Fibroblast of lung (primary cell): ENCODE results near the gene USP15.

Experiments
- CTCF ChIP-seq, 2 donors: IDR thresholded peaks in 1 of 2; conservative IDR thresholded peaks in 1 of 2; 1 replicate in 1 of 2; 2 replicates in 1 of 2; pipeline ENCODE4 v1.5.1; 2011 to 2012; ENCODE audit warnings: low read length in 2 of 2, control low read depth in 1 of 2, inconsistent platforms in 1 of 2, low read depth in 1 of 2, mild to moderate bottlenecking in 1 of 2
- EZH2 ChIP-seq: IDR thresholded peaks from 2 replicates; pipeline ENCODE4 v1.5.1; 2012; ENCODE audit warnings: low read length, control low read depth, mild to moderate bottlenecking; ENCODE audit errors: missing control alignments

GRCh38 chr12:62269464-62270228 is 9.4 kb downstream of the USP15 start:
- TF ChIP-seq CTCF (conservative IDR thresholded peaks at IDR 0.05 in 1 of 2, IDR thresholded peaks at IDR 0.05 in 1 of 2; ENCODE audit: low read depth in 1 of 2, low read length in 2 of 2) (no peak), EZH2 (no peak)
